Subcutaneous adipose tissue (tissue), 4 donors: Measurements from ENCODE around the gene VPS29. TPM values are rescaled to one million over a fixed set of nuclear protein-coding genes. Genes with fewer than 3 reads are reported as not detected.

ENCODE experiments used
- total RNA-seq, 4 donors: library from RNA; depleted of rRNA; stranded (reverse); fragments of >200 nt; gene quantifications; one replicate each; pipeline ENCODE4 v1.1.0, GENCODE V29; 2016
- TF ChIP-seq, protein P1 (sequence below): fragments of 450-650 bp; IDR thresholded peaks from one replicate; pipeline ENCODE4 v1.5.1; 2016; ENCODE audit warnings: low read depth, mild to moderate bottlenecking, control low read depth, antibody characterized with exemption, moderate library complexity

Gene VPS29
- total RNA-seq, 4 donors from 2014 or later = 104 to 165 (median 163) TPM

DNA sequence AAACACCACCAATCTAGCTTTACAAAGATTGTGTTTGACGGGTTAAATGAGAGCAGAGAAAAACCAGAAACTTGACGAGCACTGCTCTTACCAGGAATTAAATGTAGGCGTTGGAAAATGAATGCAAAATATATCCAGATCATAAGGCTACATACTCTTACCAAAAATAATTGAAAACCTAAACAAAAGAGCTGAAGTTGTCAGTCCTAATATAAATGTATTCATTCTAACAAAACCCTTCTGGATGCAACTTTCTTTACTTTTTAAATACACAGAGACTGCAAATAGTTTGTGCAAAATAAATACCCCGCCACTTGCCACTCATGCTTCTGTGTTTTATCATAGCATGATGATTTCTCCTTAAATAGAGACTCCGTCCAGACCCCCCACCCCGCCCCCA, 32.9 kb upstream of the VPS29 start:
- TF ChIP-seq, protein P1, sequence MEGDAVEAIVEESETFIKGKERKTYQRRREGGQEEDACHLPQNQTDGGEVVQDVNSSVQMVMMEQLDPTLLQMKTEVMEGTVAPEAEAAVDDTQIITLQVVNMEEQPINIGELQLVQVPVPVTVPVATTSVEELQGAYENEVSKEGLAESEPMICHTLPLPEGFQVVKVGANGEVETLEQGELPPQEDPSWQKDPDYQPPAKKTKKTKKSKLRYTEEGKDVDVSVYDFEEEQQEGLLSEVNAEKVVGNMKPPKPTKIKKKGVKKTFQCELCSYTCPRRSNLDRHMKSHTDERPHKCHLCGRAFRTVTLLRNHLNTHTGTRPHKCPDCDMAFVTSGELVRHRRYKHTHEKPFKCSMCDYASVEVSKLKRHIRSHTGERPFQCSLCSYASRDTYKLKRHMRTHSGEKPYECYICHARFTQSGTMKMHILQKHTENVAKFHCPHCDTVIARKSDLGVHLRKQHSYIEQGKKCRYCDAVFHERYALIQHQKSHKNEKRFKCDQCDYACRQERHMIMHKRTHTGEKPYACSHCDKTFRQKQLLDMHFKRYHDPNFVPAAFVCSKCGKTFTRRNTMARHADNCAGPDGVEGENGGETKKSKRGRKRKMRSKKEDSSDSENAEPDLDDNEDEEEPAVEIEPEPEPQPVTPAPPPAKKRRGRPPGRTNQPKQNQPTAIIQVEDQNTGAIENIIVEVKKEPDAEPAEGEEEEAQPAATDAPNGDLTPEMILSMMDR = no peak

DNA sequence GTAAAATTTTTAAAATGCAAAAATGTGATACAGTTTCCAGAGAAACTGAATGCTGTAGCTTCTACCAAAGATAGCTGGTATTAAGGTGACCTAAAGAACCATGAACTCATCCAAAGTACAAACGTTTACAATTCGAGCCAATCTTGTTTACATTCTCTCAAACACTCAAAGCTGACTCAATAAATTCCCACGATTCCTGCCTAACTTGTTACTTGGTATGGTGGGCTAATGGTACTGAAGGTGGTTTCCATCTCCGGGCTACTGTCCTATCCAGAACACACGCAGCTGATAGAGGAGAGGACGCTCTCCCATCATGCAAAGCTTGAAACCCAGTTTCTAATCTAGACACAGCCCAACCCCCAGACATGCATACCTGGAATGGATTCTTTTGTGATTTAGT, 31.7 kb upstream of the VPS29 start:
- TF ChIP-seq, protein P1 = no peak

DNA sequence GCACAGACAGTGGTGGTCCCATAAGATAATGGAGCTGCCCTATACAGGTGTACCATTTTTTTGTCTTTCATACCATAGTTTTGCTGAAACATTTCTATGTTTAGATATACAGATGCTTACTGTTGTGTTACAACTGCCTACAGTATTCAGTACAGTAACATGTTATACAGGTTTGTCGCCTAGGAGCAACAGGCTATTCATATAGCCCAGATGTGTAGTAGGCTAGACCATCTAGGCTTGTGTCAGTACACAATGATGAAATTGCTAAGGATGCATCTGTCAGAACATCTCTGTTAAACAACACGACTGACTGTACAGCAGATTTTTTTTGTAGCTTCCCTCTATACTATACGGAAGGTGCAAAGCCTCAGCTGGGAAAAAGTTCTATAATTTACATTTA, 30.7 kb upstream of the VPS29 start:
- TF ChIP-seq, protein P1 = no peak

DNA sequence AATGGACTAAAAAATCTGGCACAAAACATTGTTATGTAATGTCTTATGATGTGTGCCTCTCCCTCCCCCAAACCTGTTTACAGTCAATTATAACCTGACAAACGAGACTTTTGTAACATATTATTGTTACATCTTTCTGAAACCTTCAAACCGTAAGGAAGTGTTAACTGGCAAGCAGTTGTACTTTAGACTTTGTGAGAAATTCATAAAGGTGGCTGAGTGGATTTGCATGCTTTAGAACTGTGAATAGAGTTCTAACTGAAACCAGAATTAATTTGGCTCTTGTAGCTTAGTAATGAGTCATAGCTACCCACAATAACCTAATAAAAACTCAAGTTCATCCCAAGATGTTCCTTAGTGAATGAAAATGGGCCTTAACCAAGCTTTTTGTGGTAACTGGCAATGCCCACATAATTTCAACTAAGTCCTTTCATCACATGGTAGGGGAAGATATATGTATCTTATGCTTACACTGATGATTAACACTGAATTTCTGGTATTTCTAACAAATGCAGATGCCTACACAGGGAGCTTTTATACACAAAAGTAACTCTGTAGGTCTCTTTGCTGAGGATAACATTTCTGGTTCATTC, 29.9 kb upstream of the VPS29 start:
- TF ChIP-seq, protein P1 = no peak

DNA sequence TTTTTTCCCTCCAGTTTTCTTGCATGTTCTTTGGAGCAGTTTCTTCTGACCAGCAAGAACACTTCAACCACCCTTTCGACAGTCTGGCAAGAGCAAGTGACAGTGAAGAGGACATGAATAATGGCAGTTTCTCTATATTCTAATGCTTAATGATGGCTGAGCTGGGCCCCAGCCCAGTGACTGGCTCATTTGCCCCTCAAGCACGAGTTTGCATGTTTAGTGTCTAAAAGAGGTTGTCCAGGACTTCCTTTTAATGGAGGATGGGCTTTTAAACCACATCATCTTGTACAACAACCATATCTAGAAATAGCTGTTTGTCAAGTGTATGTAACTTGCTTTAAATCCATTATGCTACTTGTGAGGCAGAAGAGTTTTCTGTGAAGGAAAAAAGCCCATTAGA, 28.6 kb upstream of the VPS29 start:
- TF ChIP-seq, protein P1 = no peak

DNA sequence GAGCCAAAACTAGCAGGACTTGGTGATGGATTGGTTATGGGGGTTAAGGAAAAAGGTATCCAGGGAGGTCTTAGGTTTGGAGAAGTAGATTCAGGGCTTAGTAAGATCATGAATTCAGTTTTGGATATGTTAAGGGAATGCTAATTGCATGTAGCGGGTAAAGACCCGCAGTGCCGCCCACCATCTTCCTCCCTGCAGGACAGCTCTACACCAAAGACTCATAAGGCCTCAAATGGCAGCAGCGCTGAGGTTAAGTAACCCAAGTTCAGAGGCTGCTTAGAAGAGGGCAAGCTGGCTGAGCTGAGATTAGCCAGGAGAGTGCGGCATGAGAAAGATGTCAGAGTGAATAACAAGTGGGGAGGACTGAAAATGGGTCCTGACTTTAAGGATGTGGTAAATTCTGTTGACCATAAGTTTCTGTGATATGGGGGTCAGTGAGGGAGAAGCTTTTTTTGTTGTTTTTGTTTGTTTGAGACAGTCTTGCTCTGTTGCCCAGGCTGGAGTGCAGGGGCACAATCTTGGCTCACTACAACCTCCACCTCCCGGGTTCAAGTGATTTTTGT, 26.4 kb upstream of the VPS29 start:
- TF ChIP-seq, protein P1 = no peak

DNA sequence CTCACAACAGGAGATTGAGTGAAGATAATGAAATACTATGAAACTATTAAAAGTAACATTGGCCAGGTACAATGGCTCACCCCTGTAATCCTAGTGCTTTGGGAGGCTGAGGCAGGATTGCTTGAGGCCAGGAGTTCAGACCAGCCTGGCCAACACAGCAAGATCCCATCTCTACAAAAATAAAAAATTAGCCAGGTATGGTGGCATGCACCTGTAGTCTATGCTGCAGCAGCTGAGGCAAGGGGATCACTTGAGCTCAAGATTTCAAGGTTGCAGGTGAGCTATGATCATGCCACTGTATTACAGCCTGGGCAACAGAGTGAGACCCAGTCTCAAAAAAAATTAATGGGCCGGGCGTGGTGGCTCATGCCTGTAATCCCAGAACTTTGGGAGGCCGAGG, 15.1 kb upstream of the VPS29 start:
- TF ChIP-seq, protein P1 = no peak
